DMS 273 treated with DMSO at 0.1 percent for 48 hours (cell line): ENCODE results near the gene PLXNB2.
"Not testable (repeated sequence)": the region's sequence is repeated elsewhere in the genome, so short reads cannot be mapped to it uniquely, and the experiment has no call there.

Experiments
- DNase-seq: peaks from one replicate; lab custom pipeline; 2025; lab: John Stamatoyannopoulos, UW

PLXNB2 gene

GRCh38 chr22:50325444-50326224 is 18.2 kb upstream of the PLXNB2 start:
- no peak for DNase-seq

- no peak for DNase-seq
Observed at GRCh38 chr22:50323900-50324299, 16.5 kb upstream of the PLXNB2 start.

- not testable (repeated sequence) for DNase-seq
Observed at GRCh38 chr22:50322382-50323104, 15.1 kb upstream of the PLXNB2 start.

GRCh38 chr22:50320671-50321325 is 13.4 kb upstream of the PLXNB2 start:
- no peak for DNase-seq

GRCh38 chr22:50320116-50320515 is 12.7 kb upstream of the PLXNB2 start:
- no peak for DNase-seq

GRCh38 chr22:50319503-50319951 is 12.1 kb upstream of the PLXNB2 start:
- no peak for DNase-seq

GRCh38 chr22:50318698-50319411 is 11.4 kb upstream of the PLXNB2 start:
- DNase-seq, result no peak

- no peak for DNase-seq
Observed at GRCh38 chr22:50318356-50318697, 10.9 kb upstream of the PLXNB2 start.

- DNase-seq, result no peak
Observed at GRCh38 chr22:50317674-50318073, 10.2 kb upstream of the PLXNB2 start.

- no peak for DNase-seq
Observed at GRCh38 chr22:50317178-50317577, 9.7 kb upstream of the PLXNB2 start.

GRCh38 chr22:50316114-50317065 is 8.9 kb upstream of the PLXNB2 start:
- no peak for DNase-seq

GRCh38 chr22:50315289-50316113 is 8.1 kb upstream of the PLXNB2 start:
- DNase-seq, result no peak

- DNase-seq, result no peak
Observed at GRCh38 chr22:50314455-50315288, 7.2 kb upstream of the PLXNB2 start.

- DNase-seq, result no peak
Observed at GRCh38 chr22:50314081-50314454, 6.6 kb upstream of the PLXNB2 start.

- no peak for DNase-seq
Observed at GRCh38 chr22:50313600-50313999, 6.2 kb upstream of the PLXNB2 start.

- DNase-seq, result no peak
Observed at GRCh38 chr22:50313021-50313420, 5.6 kb upstream of the PLXNB2 start.

GRCh38 chr22:50312371-50312770 is 4.9 kb upstream of the PLXNB2 start:
- no peak for DNase-seq

- no peak for DNase-seq
Observed at GRCh38 chr22:50311606-50312351, 4.3 kb upstream of the PLXNB2 start.
